DMS53 (cell line): ENCODE data around the gene ING5.
"Not testable (repeated sequence)": the region's sequence is repeated elsewhere in the genome, so short reads cannot be mapped to it uniquely, and the experiment has no call there.

Source experiments
- DNase-seq: peaks from one replicate; lab custom pipeline; 2025; lab: John Stamatoyannopoulos, UW

Gene ING5

GRCh38 chr2:241739177-241739576 is 37.3 kb downstream of the ING5 start:
- DNase-seq = no peak

- no peak for DNase-seq
These were observed 37.8 kb downstream of the ING5 start for GRCh38 chr2:241739651-241740050.

DNA sequence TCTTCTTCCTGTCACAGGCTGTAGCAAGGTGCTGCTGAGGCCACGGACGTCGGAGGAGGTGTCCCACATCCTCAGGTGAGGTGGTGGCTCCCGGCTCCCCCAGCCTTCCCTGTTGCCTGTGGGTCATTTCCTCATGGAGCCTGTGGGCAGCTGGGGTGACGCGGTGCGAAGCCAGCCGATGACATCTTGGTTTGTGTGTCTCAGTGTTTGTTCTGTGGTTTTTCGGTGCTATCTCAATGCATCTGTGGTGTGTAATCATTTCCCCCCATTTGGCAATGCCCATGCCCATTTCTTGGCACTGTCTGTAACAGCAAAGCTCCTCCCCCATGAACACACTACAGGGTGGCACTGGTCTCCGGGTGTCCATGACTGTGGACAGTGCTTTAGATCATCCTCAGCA is 39.2 kb downstream of the ING5 start:
- no peak for DNase-seq

- no peak for DNase-seq
These were observed 40.6 kb downstream of the ING5 start for GRCh38 chr2:241742320-241742939.

DNA sequence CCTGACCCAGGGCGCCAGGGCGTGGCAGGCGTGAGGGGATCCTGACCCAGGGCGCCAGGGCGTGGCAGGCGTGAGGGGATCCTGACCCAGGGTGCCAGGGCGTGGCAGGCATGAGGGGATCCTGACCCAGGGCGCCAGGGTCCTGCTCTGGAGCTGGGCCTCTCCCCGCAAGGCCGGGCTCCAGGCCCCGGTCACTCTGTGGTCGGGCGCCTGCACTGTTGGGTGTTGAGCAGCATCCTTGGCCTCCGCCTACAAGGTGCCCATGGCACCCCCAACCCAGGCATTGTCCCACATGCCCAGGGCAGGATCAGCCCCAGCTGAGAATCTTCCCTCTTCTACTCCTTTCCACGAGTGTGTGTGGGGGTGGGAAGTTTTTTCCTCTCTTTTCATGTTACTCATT is 41.2 kb downstream of the ING5 start:
- not testable (repeated sequence) for DNase-seq

GRCh38 chr2:241743620-241744019 is 41.8 kb downstream of the ING5 start:
- no peak for DNase-seq

DNA sequence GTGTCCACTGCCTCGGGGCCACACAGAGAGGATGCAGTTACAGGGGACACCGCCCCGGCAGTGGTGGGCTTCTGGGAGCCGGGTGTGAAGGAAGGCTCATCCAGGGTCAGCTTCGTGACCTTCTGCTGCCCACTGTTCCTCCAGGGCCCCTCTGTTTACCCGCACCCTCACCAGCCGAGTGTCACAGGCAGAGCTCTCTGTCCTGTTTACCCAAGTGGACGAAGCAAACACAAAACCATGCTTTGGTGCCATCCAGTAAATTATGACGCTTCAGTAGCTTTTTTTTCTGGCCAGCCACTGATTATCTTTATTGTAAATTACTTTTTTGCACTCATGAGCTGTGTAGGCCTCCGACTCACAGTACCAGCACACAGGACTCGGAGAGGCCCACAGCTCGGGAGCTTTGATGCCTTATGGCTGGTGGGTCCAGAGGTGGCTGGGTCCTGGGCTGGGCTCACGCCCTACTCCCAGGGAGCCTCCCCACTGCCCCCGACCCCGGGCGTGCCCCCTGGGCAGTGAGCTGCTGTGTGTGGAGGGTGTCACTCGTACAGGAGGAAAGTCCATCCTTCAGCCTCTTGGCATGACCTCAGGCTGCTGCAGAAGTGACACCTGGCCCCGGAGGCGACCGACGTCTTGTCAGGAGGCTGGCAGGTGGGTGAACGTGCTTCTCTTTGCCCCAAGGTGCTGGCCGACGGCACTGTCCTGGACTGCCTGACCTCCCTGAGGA is 42.4 kb downstream of the ING5 start:
- DNase-seq = no peak

DNA sequence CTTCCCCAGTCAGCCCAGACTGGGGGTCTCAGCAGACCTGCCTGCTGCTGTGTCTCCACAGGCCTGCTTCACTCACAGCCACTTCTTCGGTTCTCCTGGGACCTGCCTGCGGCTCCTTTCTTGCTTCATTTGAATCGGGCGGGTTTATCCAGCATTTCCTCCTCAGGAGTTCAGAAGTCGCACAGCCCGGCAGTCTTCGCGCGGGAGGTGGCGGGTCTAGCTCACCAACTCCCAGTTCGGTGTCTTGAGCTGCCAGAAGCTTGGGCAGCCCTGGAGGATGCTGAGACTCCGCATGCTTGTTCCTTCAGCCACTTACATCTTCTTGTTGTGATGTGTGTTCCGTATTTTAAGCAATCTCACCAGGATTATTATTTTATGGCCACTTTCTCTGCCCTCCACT is 43.4 kb downstream of the ING5 start:
- DNase-seq = no peak

DNA sequence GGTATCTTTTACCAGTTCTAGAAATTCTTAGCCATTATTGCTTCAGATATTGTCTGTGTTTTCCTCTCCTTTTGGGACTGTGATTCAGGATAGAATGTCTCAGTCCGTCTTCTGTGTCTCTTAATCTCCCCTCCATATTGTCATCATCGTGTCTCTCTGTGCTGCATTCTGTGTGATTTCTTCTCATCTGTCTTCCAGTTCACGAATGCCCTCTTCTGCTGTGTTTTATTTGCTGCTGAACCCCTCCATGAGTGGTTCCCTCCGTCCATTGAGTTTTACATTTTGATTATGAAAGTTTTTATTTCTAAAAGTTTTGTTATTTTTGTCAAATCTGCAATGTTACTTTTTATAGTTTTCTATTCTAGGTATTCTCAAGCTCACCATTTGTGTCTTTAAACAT is 44.2 kb downstream of the ING5 start:
- no peak for DNase-seq

DNA sequence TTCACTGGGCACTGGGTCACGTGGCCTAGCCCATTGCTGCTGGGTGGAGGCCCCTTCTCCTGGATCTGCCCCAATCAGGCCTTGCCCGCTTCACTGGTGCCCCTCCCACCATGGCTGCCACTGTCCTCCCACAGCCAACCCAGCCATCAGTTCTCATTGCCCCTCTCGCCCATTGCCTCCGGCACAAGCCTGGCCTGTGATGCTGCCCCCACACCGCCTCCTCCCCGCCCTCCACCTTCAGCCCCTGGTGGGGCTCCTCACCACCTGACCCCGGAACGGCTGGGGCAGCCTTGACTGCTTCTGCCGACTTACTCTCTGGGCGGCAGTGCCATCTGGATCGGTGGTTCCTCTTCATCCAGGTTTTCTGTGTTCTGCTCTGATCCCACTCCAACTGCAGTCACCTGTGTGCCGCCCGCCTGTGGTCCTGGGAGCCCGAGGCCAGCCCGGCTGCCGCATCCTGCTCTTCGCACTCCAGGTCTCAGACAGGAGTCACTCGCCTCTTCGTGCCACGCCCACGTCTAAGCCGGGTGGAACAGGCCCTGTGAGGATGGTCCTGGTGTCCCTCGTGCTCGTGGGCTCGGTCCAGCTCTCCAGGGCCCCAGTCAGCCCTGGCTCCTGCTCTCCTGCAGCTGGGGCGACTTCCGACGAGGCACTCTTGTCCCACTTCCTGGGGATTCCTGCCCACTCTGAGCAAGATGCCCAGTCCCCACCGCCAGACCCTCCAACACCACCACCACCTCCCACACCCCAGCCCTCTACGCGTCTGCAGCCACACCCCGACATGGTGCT is 46.8 kb downstream of the ING5 start:
- DNase-seq = no peak

DNA sequence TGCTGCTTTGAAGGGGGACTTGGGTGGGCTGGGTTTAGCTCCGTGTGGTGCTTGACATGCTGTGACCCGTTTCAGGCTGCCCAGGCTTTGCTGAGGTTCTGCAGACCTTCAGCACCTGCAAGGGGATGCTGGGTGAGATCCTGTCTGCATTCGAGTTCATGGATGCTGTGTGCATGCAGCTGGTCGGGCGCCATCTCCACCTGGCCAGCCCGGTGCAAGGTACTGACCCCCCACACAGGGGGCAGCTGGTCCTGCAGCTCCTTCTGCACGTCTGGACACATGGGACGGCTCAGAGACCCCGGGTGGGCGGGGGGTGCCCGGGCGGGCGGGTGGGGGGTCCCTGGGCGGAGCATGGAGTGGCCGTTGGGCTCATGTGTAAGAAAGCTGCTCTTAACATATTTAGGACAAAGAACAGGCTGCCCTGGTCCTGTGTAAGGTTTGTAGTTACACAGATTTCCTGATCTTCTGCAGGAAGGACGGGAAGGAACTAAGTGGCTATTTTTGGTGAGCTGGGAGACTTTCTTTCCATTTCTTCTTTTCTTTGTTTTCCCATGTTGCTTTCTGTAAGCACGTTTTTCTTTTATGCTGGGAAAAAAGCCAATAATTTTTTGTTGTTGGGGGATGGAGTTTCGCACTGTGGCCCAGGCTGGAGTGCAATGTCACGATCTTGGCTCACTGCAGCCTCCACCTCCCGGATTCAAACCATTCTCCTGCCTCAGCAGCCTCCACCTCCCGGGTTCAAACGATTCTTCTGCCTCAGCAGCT is 48.4 kb downstream of the ING5 start:
- no peak for DNase-seq

DNA sequence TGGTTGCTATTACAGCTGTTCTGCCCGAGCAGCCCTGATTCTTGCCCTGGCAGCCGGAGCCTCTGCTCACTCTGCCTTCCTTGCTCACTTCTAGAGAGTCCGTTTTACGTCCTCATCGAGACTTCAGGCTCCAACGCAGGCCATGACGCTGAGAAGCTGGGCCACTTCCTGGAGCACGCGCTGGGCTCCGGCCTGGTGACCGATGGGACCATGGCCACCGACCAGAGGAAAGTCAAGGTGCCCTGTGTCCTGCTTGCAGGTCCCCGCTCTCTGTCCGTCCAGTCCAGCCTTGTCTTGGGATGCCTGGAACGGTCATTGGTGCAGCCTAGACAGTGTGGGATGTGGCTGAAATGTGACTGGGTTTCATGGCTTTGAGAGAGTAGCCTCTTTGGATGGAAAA is 49.3 kb downstream of the ING5 start:
- DNase-seq = no peak

DNA sequence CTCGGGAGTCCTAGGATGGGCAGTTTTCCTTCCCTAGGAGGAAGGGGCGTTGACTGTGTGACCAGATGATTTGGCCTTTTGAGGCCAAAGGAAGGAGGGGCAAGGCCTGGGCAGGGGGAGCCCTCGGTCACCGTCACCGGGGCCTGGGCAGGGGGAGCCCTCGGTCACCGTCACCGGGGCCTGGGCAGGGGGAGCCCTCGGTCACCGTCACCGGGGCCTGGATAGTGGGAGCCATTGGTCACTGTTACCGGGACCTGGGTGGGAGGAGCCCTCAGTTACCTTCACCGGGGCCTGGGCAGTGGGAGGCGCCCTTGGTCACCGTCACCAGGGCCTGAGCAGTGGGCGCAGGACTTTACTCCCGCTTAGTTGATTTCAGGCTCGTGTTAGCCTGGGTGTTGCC is 49.9 kb downstream of the ING5 start:
- no peak for DNase-seq

GRCh38 chr2:241752253-241752652 is 50.4 kb downstream of the ING5 start:
- no peak for DNase-seq

DNA sequence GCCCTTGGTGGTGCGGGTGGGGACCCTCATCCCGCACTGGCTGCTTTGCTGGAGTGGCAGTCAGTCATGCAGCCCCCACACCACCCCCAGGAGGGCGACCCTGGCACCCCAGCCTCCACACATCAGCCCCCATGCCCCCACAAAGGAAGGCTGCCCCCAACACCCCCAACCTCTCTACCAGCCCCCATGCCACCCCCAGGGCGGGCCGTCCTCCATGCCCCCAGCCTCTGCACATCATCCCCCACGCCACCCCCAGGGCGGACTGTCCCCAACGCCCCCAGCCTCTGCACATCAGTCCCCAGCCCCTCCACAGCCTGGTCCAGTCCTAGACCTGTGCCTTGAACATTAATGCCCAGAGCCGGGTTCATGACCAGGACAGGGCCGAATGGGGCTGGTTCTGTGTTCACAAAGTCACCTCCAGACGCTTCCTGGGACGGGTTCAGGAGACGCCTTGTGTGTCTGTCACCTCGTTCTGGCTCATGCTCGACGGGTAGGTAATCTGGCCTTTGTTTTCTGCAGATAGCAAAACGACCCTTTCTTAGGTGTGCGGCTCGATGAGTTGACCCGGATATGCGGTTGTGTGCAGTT is 50.9 kb downstream of the ING5 start:
- DNase-seq = no peak

DNA sequence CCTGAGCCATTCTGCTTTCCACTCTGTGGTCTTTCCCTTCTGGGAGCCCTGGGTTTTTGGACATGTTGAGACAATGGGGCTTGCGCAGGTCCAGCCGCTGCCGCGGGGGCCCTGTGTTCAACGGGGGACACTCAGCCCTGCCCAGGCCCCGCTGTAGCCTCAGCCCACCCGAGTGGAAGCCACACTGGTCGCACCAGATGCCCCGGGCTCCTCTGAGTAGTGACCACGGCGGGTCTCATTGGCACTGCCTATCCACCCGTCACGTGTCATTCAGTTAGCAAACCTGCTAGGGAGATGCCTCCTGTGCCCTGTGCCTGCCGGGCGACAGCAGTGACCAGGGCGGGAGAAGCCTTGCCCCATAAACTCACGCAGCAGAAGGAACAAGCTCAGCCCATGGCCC is 51.7 kb downstream of the ING5 start:
- no peak for DNase-seq

DNA sequence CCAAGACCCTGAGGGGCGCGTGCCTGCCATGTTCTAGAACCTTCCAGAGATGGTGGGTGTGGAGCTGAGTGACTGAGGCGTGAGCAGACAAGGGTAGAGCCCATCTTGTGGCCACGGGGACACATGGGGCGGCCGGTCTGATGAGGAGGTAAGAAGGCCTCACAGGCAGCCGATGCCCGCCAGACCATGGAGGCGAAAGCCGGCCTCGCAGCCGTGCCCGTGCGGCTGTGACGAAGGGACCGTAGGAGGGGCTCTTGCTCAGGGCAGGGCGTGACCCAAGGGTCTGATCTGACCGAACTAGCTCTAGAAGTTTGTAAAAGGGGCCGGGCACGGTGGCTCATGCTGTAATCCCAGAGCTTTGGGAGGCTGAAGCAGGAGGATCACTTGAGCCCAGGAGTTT is 52.2 kb downstream of the ING5 start:
- DNase-seq = no peak

DNA sequence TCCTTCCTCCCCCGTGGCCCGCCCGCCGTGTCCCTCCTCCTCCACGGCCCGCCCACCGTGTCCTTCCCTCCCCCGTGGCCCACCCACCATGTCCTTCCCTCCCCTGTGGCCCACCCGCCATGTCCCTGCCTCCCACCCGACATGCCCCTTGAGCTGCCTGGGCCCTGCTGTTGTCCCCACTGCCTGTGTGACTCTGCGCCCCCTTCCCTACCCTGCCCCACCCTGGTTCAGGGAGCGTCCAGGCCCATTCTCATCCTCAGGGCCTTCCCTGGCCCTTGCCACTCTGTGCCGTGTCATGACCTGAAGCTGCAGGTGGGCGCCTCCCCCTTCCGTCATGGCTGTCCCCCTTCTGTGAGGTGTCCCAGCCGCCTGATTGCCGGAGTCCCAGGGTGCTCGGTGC is 53.3 kb downstream of the ING5 start:
- DNase-seq = no peak

- DNase-seq = no peak
These were observed 53.9 kb downstream of the ING5 start for GRCh38 chr2:241755777-241756176.

- no peak for DNase-seq
These were observed 57.4 kb downstream of the ING5 start for GRCh38 chr2:241759067-241759807.

DNA sequence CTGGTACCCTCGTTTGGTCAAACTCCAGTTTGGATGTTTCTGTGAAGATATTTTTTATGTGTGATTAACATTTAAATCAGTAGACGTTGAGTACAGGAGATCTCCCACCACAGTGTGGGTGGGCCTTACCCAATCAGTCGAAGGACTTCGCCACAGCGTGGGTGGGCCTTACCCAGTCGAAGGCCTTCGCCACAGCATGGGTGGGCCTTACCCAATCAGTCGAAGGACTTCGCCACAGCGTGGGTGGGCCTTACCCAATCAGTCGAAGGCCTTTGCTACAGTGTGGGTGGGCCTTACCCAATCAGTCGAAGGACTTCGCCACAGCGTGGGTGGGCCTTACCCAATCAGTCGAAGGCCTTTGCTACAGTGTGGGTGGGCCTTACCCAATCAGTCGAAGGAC is 58.1 kb downstream of the ING5 start:
- DNase-seq = not testable (repeated sequence)
